Measurements from ENCODE around the gene COL24A1. TPM values are rescaled to one million over a fixed set of nuclear protein-coding genes. Genes with fewer than 3 reads are reported as not detected.

COL24A1 gene
- total RNA-seq, 2 donors from 2014 or later = not detected

Other genes with a start within 250 kb of the COL24A1 start
- 10 to 100 TPM; 21.3 to 29.7 TPM for gene ODF2L, start 239.6 kb upstream of the COL24A1 start, total RNA-seq

All from activated naive CD4-positive, alpha-beta T cell treated with anti-CD3 and anti-CD28 coated beads, Interleukin-2, amount 50 U/mL, for 72 hours (primary cell).